Right hindlimb (tissue), 1 donor: ENCODE data around the gene PROS1.

ENCODE experiments used
- DNase-seq: peaks from one replicate; pipeline ENCODE4 v3.0.0-alpha.2; 2018

Gene PROS1

GRCh38 chr3:93973131-93974126 is at the start of gene PROS1:
PROS1 (minus strand) TSS chr3:93973896; CDS start chr3:93973749, 147 bp downstream.
- DNase-seq: peak; percentile 90

GRCh38 chr3:94020293-94020692 is 46.6 kb upstream of the PROS1 start:
- no peak for DNase-seq

GRCh38 chr3:94019659-94020058 is 46.0 kb upstream of the PROS1 start:
- no peak for DNase-seq

- DNase-seq: no peak
These were observed 41.3 kb upstream of the PROS1 start for GRCh38 chr3:94015025-94015424.

GRCh38 chr3:94012185-94012584 is 38.5 kb upstream of the PROS1 start:
- no peak for DNase-seq

- DNase-seq: no peak
These were observed 37.6 kb upstream of the PROS1 start for GRCh38 chr3:94011233-94011711.

GRCh38 chr3:94009608-94010007 is 35.9 kb upstream of the PROS1 start:
- DNase-seq: no peak

- no peak for DNase-seq
These were observed 34.6 kb upstream of the PROS1 start for GRCh38 chr3:94008253-94008652.

GRCh38 chr3:94004301-94004910 is 30.7 kb upstream of the PROS1 start:
- DNase-seq: no peak

- DNase-seq: no peak
These were observed 28.3 kb upstream of the PROS1 start for GRCh38 chr3:94001827-94002495.

GRCh38 chr3:94001191-94001590 is 27.5 kb upstream of the PROS1 start:
- DNase-seq: no peak

GRCh38 chr3:93994056-93994455 is 20.4 kb upstream of the PROS1 start:
- DNase-seq: no peak

- no peak for DNase-seq
These were observed 18.5 kb upstream of the PROS1 start for GRCh38 chr3:93992207-93992606.

- DNase-seq: no peak
These were observed 17.9 kb upstream of the PROS1 start for GRCh38 chr3:93991631-93992030.

- DNase-seq: no peak
These were observed 15.5 kb upstream of the PROS1 start for GRCh38 chr3:93989241-93989640.

- DNase-seq: no peak
These were observed 15.1 kb upstream of the PROS1 start for GRCh38 chr3:93988764-93989163.

- no peak for DNase-seq
These were observed 14.6 kb upstream of the PROS1 start for GRCh38 chr3:93988283-93988682.

GRCh38 chr3:93984618-93985017 is 10.9 kb upstream of the PROS1 start:
- DNase-seq: no peak

- no peak for DNase-seq
These were observed 9.7 kb upstream of the PROS1 start for GRCh38 chr3:93983408-93983807.

GRCh38 chr3:93981649-93982048 is 8.0 kb upstream of the PROS1 start:
- DNase-seq: no peak

- DNase-seq: peak; percentile 98
These were observed 6.4 kb upstream of the PROS1 start, which contains the start of gene ARL13B for GRCh38 chr3:93979850-93980676. ARL13B (plus strand) TSS chr3:93980155; CDS start chr3:93980424, 269 bp downstream.

GRCh38 chr3:93969997-93970396 is 3.7 kb downstream of the PROS1 start:
- no peak for DNase-seq
